Measurements from ENCODE around the gene MMP25.

Gene MMP25

DNA sequence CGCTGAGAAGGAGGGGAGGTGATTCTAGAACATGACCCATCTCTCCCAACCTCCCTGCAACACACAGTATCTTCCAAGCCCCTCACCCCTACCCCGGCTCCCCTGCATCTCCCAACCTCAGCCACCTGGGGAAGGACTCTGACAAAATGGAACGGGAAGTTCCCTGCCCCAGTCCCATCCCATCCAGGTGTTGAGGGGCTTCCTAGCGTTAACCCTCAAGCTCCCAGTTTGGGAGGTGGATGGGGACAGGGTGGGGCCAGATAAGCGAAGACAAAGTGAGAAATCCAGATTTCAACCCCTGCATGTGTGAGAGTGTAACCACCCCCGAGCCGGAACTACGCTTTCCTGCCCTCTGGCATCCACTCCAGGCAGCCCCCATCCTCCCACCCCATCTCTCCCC lies 50.9 kb downstream of the MMP25 start:
- DNase-seq: no peak

DNA sequence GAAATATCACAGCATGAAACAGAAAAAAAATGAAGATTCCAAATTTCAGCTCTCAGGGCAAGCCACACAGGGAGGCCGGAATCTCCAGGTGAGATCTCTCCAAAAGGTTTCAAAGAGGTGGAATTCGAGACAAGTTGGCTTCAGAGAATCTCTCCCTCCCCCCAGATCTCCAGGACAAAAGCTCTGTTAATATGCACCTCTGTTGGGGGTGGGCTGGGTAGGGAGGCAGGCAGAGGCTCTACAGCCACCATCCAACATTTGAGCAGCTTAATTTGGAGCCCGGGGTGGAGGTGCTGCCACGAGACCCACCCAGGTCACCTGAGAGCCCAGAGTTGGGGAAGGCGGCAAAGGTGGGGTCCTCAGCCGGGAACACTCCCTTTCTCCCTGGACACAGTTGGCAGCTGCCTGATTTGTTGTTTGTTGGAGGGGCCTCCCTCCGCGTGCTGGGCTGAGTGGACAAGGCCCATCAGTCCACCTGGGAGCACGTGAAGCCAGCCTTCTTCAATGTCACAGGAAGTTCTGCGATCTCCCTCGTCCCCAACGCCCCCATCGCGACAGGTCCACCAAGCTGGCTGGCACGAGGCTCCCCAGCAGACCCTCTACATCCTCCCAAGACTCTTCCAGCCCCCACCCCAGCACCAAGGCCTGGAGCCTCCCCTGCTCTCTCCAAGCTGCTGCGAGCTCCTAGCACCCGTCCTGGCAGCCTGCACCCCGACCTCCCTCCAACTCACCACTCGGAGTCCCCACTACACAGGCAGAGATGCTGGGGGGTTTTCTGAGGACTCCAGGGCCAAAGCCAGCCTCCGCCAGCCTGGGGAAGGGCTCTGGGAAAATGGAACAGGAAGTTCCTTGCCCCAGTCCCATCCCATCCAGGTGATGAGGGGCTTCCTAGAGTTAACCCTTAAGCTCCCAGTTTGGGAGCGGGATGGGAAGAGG lies 52.4 kb downstream of the MMP25 start, which contains the start of gene ZSCAN10:
Gene ZSCAN10, minus strand, starts transcription at position 836 of the 936 bp plus-strand sequence. CDS start 6,357 bp downstream, outside the sequence.
- DNase-seq: no peak

DNA sequence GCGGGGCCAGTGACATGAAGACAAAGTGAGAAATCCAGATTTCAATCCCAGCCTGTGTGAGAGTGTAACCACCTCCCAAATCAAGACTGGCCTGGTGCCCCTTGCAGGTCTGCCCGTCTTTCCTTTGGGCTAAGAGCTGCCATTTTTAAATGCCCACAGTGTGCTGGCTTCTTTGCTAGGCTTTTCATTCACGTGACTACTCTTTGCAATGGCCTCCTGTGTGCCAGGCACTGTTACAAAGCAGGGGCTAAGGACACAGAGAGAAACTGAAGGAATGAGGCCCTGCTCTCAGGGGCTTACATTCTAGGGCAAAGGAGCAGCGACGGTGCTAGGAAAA lies 53.0 kb downstream of the MMP25 start:
- no peak for DNase-seq

DNA sequence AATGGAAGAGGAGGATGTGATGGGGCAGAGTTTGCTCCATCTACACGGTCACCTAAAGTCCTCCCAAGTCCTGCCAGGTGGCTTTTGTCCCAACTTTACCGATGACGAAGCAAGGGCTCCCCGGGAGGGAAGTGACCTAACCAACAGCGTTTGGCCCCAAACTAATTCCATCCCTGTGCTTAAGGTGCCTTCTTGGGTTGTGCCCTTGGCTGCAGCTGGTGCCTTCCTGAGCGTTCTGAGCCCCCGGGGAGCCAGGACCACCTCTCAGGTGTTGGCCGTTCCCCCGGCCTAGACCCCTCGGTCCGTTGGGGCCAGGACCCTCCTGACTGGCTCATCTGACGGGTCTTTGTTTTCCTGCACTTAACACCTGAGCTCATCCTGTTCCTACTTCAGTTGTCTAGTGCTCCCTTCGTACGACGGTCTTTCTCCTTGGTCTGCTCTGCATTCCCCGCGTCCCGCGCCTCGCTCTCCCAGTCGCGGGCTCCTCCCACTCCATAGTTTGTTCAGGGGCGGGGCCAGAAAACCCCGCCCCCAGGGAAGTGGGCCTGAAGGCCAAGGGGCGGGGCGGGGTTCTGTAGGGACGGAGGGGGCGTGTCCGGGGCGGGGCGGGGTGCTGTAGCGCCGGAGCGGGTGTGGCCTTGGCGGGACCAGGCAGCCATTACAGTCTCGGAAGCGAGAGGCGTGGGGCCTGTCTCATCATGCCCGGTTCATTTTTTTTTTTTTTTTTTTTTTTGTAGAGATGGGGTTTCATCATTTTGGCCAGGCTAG lies 53.6 kb downstream of the MMP25 start:
- peak; percentile 86 to 90 for DNase-seq

DNA sequence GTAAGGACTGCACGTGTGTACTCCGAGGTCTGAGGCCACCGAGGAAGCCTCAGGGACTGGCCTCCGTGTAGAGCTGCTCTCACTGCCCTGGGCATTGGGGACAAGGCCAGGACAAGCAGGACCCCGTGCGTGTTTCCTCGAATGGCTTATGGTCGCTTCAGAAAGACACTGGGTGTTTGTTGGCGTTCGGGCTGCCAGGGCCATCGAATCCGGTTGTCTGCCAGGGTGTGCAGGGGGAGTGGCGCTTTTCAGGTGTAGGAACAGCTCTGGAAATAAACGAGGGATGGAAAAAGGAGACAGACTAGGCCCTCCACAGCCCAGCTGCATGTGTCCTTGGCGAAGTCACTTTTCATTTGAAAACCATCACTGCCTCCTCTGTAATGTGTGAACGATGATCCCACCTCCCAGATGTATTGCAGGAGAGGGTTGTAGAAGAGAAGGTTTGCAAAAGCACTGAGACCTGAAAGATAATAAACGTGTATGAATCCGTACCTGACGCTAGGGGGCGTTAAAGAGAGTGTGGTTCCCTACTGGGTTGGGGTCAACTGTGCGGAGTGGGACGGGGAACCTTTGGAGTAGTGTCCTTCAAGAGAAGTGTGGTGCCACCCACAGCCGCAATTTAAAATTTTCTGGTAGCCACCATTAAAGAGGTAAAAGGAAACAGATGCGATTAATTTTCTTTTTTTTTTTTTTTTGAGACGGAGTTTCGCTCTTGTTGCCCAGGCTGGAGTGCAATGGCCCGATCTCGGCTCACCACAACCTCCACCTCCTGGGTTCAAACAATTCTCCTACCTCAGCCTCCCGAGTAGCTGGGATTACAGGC lies 54.9 kb downstream of the MMP25 start:
- peak; percentile 42 to 53 for DNase-seq

DNA sequence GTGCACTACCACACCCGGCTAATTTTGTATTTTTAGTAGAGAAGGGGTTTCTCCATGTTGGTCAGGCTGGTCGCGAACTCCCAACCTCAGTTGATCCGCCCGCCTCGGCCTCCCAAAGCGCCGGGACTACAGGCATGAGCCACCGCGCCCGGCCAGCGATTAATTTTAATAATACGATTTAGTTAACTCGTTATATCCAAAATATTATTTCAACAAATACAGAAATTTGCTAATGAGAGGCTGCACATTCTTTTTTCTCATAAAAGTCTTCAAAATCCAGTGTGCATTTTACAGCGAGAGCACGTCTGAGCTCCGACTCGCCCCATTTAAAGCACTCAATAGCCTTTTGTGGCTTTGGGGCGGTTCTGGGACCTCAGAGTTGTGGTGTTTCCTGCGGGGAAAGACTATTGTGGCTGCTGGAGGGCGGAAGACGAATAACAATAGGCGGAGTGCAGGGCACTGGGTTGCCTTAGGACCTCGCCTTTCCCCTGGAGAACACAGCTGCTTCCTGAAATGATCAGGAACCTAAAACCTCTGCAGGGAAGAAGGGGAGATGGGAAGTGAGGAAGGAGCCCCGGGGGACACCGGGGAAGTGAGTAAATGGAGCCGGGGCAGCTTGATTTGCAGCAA lies 55.6 kb downstream of the MMP25 start:
- peak; percentile 27 to 32 for DNase-seq

DNA sequence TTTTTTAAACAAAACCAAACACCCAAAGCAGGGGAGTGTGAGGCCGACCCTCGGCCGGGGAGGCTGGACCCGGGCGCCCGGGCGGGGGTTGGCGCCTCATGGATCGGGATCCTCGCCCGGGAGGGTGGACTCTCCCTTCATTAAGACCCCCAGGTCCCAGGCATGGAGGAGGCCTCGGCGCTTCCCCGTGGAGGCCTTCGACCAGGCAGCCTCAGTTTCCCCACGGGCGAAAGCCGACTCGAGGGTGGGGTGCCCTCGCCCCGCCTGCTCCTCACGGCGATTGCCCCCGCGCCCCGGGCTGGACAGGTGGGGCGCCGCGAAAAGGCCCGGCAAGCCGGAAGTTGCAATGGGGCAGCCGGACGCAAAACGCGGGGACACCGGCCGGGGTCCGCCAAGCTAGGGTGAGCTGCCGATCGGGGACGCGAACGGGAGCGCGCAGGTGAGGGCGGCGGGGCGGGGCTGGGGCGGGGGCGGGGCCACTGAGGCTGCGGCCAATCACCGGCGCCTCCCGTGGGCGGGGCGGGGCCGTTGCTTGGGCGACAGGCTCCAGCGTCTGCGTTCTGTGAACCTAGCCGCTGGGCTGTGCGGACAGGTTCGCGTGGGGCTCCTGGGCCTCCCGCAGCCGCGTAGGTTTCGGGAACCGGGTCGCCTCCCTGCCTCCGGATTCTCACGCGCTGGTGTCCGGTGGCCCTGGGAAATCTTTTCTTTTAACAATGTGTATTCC lies 60.0 kb downstream of the MMP25 start:
- DNase-seq: peak; percentile 80 to 83
